Tibial nerve (tissue), 4 donors: ENCODE measurements around the gene GABBR2. TPM values are rescaled to one million over a fixed set of nuclear protein-coding genes. Genes with fewer than 3 reads are reported as not detected.

Experiments used
- DNase-seq, 2 donors: peaks; one replicate each; pipeline ENCODE4 v3.0.0-alpha.2; 2019; ENCODE audit warnings: low spot score in 2 of 2
- H3K27ac ChIP-seq, 4 donors: fragments of 200-600 bp; sonication (generic) in 3 of 4; one replicate each; pipeline ENCODE4 v1.5.1; 2017 to 2019; ENCODE audit warnings: mild to moderate bottlenecking in 1 of 4
- H3K27me3 ChIP-seq, 2 donors: fragments of 200-600 bp; sonication (generic) in 1 of 2; one replicate each; pipeline versions ENCODE4 v1.5.1 to v1.6.0; 2017 to 2019
- H3K36me3 ChIP-seq, 3 donors: fragments of 200-600 bp; sonication (generic); one replicate each; pipeline ENCODE4 v1.5.1; 2018 to 2019
- H3K4me1 ChIP-seq, 4 donors: fragments of 200-600 bp; sonication (generic) in 3 of 4; one replicate each; pipeline ENCODE4 v1.5.1; 2017 to 2019
- H3K4me3 ChIP-seq, 4 donors: fragments of 200-600 bp; sonication (generic) in 3 of 4; one replicate each; pipeline ENCODE4 v1.5.1; 2017 to 2019; ENCODE audit warnings: mild to moderate bottlenecking in 1 of 4, moderate library complexity in 1 of 4
- H3K9me3 ChIP-seq, 4 donors: fragments of 200-600 bp; sonication (generic) in 3 of 4; one replicate each; pipeline ENCODE4 v1.5.1; 2017 to 2019
- CTCF ChIP-seq, 5 experiments: fragments of 200-600 bp in 3 of 5; fragments of 450-650 bp in 2 of 5; sonication (generic) in 3 of 5; IDR thresholded peaks; one replicate each; pipeline ENCODE4 v1.5.1; 2016 to 2019; ENCODE audit warnings: antibody characterized with exemption in 5 of 5, mild to moderate bottlenecking in 3 of 5, moderate library complexity in 2 of 5
- EP300 ChIP-seq, 2 donors: sonication (generic); formaldehyde crosslinking; IDR thresholded peaks; one replicate each; pipeline ENCODE4 v1.6.1; 2017; ENCODE audit warnings: antibody characterized with exemption in 2 of 2, mild to moderate bottlenecking in 1 of 2
- POLR2A ChIP-seq, 2 donors: fragments of 450-650 bp; IDR thresholded peaks; one replicate each; pipeline ENCODE4 v1.6.1; 2017; ENCODE audit warnings: antibody characterized with exemption in 2 of 2, mild to moderate bottlenecking in 2 of 2, moderate library complexity in 2 of 2
- WGBS, 2 donors: methylation state at CpG; one replicate each; pipeline ENCODE4 v1.1.5; 2018; 5-methylcytosine and 5-hydroxymethylcytosine counted together
- total RNA-seq, 4 donors: library from RNA; depleted of rRNA; stranded (reverse); fragments of >200 nt; gene quantifications; one replicate each; pipeline ENCODE4 v1.1.0, GENCODE V29; 2016

Gene GABBR2
- total RNA-seq, 4 donors from 2014 or later = 0.20 to 0.22 TPM; not detected in 2

- WGBS, 2 donors = 82 to 90% methylated on average over 10 of the region's 10 CpGs
- no peak for TF ChIP-seq POLR2A (IDR thresholded peaks at IDR 0.05)
- TF ChIP-seq CTCF (IDR thresholded peaks at IDR 0.05) = no peak
- no peak for TF ChIP-seq EP300 (IDR thresholded peaks at IDR 0.05)
- Histone ChIP-seq H3K36me3 (peaks cover 0 to 50% (median 0%) of the 10 kb centered on the region in 3 donors), H3K9me3 (no peaks in the 10 kb centered on the region), H3K4me3 (no peak overlapping the region), H3K4me1 (no peaks in the 10 kb centered on the region), H3K27me3 (no peaks in the 10 kb centered on the region), H3K27ac (no peak overlapping the region)
- DNase-seq = no peak
Observed at GRCh38 chr9:98732091-98732490, 23.4 kb upstream of the GABBR2 start.

- 70 to 84% methylated on average over 5 of the region's 5 CpGs for WGBS, 2 donors
- DNase-seq = no peak
- Histone ChIP-seq H3K9me3 (no peaks in the 10 kb centered on the region), H3K27ac (no peak overlapping the region), H3K4me1 (peaks cover 0 to 3% (median 0%) of the 10 kb centered on the region in 4 donors), H3K4me3 (no peak overlapping the region), H3K36me3 (peaks cover 0 to 38% (median 0%) of the 10 kb centered on the region in 3 donors), H3K27me3 (no peaks in the 10 kb centered on the region)
- TF ChIP-seq CTCF (IDR thresholded peaks at IDR 0.05) = no peak
- TF ChIP-seq EP300 (IDR thresholded peaks at IDR 0.05) = no peak
- no peak for TF ChIP-seq POLR2A (IDR thresholded peaks at IDR 0.05)
Observed at GRCh38 chr9:98730871-98731270, 22.1 kb upstream of the GABBR2 start.

GRCh38 chr9:98728500-98728899, 19.8 kb upstream of the GABBR2 start:
- Histone ChIP-seq H3K4me3 (no peak overlapping the region), H3K27me3 (no peaks in the 10 kb centered on the region), H3K4me1 (peaks cover 0 to 3% (median 0%) of the 10 kb centered on the region in 4 donors), H3K27ac (no peak overlapping the region), H3K9me3 (peaks cover 0 to 12% (median 0%) of the 10 kb centered on the region in 4 donors), H3K36me3 (peaks cover 0 to 14% (median 0%) of the 10 kb centered on the region in 3 donors)
- no peak for DNase-seq
- WGBS, 2 donors = 85 to 90% methylated on average over 11 of the region's 11 CpGs
- no peak for TF ChIP-seq POLR2A (IDR thresholded peaks at IDR 0.05)
- no peak for TF ChIP-seq EP300 (IDR thresholded peaks at IDR 0.05)
- TF ChIP-seq CTCF (IDR thresholded peaks at IDR 0.05) = no peak

GRCh38 chr9:98727428-98727827, 18.7 kb upstream of the GABBR2 start:
- Histone ChIP-seq H3K27me3 (no peaks in the 10 kb centered on the region), H3K4me3 (no peak overlapping the region), H3K9me3 (peaks cover 0 to 15% (median 0%) of the 10 kb centered on the region in 4 donors), H3K27ac (no peak overlapping the region), H3K36me3 (peaks cover 0 to 3% (median 0%) of the 10 kb centered on the region in 3 donors), H3K4me1 (peaks cover 0 to 3% (median 0%) of the 10 kb centered on the region in 4 donors)
- no peak for DNase-seq
- no peak for TF ChIP-seq EP300 (IDR thresholded peaks at IDR 0.05)
- TF ChIP-seq CTCF (IDR thresholded peaks at IDR 0.05) = no peak
- TF ChIP-seq POLR2A (IDR thresholded peaks at IDR 0.05) = no peak
- WGBS, 2 donors = 50 to 62% methylated on average over 7 of the region's 7 CpGs

DNA sequence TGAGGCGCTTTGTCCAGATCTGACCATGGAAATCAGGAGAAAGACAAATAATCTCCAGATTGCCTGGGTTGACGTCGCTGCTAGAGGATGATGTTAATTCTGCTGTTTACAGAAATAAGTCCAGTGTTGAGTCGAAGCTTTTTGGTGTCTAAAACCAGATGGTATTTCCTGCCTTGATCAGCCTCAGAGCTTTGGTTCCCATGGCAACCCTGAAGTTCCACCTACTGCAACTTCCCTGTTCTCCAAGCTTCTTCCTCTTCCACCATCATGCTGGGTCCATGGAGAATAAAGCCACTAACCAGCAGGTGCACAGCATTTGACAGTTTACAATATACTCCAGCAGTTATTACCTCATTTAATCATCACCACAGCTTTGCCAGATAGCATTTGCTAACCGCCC, 18.0 kb upstream of the GABBR2 start:
- H3K4me1 ChIP-seq = peaks cover 0 to 3% (median 0%) of the 10 kb centered on the region in 4 donors
- TF ChIP-seq EP300 (IDR thresholded peaks at IDR 0.05) (peak in 1 of 2 donors; percentile 19), CTCF (IDR thresholded peaks at IDR 0.05) (no peak)
- no peak overlapping the region for H3K27ac ChIP-seq
- DNase-seq = peak in 1 of 2 donors; percentile 30
- H3K27me3 ChIP-seq = no peaks in the 10 kb centered on the region
- peaks cover 0 to 15% (median 0%) of the 10 kb centered on the region in 4 donors for H3K9me3 ChIP-seq
- WGBS, 2 donors = 47 to 57% methylated on average over 5 of the region's 5 CpGs
- no peak overlapping the region for H3K4me3 ChIP-seq
- H3K36me3 ChIP-seq = no peaks in the 10 kb centered on the region
